Gastrocnemius medialis (tissue), 4 donors: ENCODE results near the gene GLE1. TPM values are rescaled to one million over a fixed set of nuclear protein-coding genes. Genes with fewer than 3 reads are reported as not detected.

Source experiments
- ATAC-seq, 2 donors: fragments of 150-250 bp; one replicate each; pipeline ENCODE4 v1.9.1; 2016
- DNase-seq, 2 donors: peaks; one replicate each; pipeline ENCODE4 v3.0.0-alpha.2; 2019
- H3K27ac ChIP-seq, 4 donors: fragments of 200-600 bp; sonication (generic); 1 replicate in 1 of 4; 2 replicates in 3 of 4; pipeline ENCODE4 v1.5.1; 2016 to 2018; ENCODE audit warnings: mild to moderate bottlenecking in 2 of 4, moderate library complexity in 1 of 4
- H3K27me3 ChIP-seq, 3 donors: fragments of 200-600 bp; sonication (generic) in 2 of 3; 1 replicate in 1 of 3; 2 replicates in 2 of 3; pipeline versions ENCODE4 v1.5.1 to v1.6.0; 2016 to 2019; ENCODE audit warnings: mild to moderate bottlenecking in 1 of 3, moderate library complexity in 1 of 3
- H3K36me3 ChIP-seq, 2 donors: fragments of 200-600 bp; sonication (generic) in 1 of 2; one replicate each; pipeline ENCODE4 v1.5.1; 2017 to 2018
- H3K4me1 ChIP-seq, 2 donors: fragments of 200-600 bp; sonication (generic) in 1 of 2; one replicate each; pipeline ENCODE4 v1.5.1; 2016 to 2017; ENCODE audit warnings: mild to moderate bottlenecking in 2 of 2
- H3K4me3 ChIP-seq, 4 donors: fragments of 200-600 bp; sonication (generic) in 3 of 4; 1 replicate in 1 of 4; 2 replicates in 3 of 4; pipeline ENCODE4 v1.5.1; 2016 to 2019; ENCODE audit warnings: mild to moderate bottlenecking in 2 of 4
- H3K9me3 ChIP-seq, 3 donors: fragments of 200-600 bp; sonication (generic) in 2 of 3; 1 replicate in 1 of 3; 2 replicates in 2 of 3; pipeline ENCODE4 v1.5.1; 2016 to 2019
- POLR2A ChIP-seq, 2 donors: fragments of 450-650 bp; IDR thresholded peaks; one replicate each; pipeline ENCODE4 v1.6.1; 2017; ENCODE audit warnings: antibody characterized with exemption in 2 of 2, mild to moderate bottlenecking in 2 of 2, moderate library complexity in 2 of 2
- in situ Hi-C, 4 donors: fragments of 200-750 bp; cut with MboI; loops; one replicate each; pipeline versions ENCODE4 v1.15.0 to v1.8.0; 2017; ENCODE audit warnings: low sequenced_read_pairs in 4 of 4
- intact Hi-C: fragments of 100-400 bp; cut with DNase I; formaldehyde crosslinking; loops from one replicate; pipeline ENCODE4 v1.15.1; 2023; ENCODE audit warnings: low total_unique reads
- total RNA-seq, 4 donors: library from RNA; depleted of rRNA; stranded (reverse); fragments of >200 nt; gene quantifications; one replicate each; pipeline versions ENCODE4 v1.1.0 to v1.2.3, GENCODE V29; 2016
- TF ChIP-seq, protein P1 (sequence below), 5 experiments: fragments of 450-650 bp in 3 of 5; fragments of 200-600 bp in 2 of 5; sonication (generic) in 2 of 5; IDR thresholded peaks in 4 of 5; conservative IDR thresholded peaks in 1 of 5; 1 replicate in 4 of 5; 2 replicates in 1 of 5; pipeline ENCODE4 v1.5.1; 2016 to 2019; ENCODE audit warnings: antibody characterized with exemption in 5 of 5, mild to moderate bottlenecking in 3 of 5, moderate library complexity in 3 of 5

The GLE1 gene
- total RNA-seq, 4 donors from 2014 or later, result 31.4 to 56.7 (median 32.7) TPM

DNA sequence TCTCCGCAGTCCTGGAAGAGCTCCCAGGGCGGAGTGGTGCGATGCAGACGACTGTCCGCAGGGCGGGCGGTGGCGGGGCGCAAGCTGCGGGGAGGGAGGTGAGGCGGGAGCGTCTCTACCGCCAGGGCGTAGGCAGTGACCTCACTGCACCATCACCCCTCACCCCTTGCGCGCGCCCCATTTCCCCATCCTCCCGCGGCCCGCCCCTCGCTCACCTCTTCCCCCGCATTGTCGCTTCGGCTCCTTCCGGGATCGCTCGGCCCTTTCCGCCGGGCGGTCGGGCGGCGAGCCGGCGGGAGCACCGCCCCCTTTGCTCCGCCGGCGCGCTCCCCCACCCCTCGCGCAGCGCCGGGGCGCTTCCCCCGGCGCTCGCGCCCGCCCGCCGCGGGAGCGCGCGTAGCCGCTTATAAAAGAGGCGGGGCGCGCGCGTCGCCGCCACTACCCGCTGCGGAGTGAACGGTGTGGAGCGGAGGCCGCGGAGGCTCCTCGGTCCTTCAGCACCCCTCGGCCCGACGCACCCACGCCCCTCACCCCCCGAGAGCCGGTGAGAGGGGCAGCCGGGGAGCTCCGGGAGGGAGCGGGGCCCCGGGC is 47.7 kb downstream of the GLE1 start, which contains the start of gene SPTAN1:
TSS of gene SPTAN1 (plus strand) at position 435 of the 591 bp plus-strand sequence. CDS start 14,154 bp downstream, outside the sequence.
- Histone ChIP-seq H3K36me3 (no peaks in the 10 kb centered on the region), H3K9me3 (no peaks in the 10 kb centered on the region), H3K27me3 (no peaks in the 10 kb centered on the region), H3K4me1 (peaks cover 45 to 49% of the 10 kb centered on the region in 2 donors), H3K4me3 (peak within 1 kb of the TSS; percentile 74 to 100 (median 91)), H3K27ac (peak within 1 kb of the TSS; percentile 77 to 97 (median 92))
- in situ Hi-C loops, result no loop called here
- ATAC-seq (peak; percentile 88 to 94), DNase-seq (peak; percentile 69 to 76)
- TF ChIP-seq, protein P1, sequence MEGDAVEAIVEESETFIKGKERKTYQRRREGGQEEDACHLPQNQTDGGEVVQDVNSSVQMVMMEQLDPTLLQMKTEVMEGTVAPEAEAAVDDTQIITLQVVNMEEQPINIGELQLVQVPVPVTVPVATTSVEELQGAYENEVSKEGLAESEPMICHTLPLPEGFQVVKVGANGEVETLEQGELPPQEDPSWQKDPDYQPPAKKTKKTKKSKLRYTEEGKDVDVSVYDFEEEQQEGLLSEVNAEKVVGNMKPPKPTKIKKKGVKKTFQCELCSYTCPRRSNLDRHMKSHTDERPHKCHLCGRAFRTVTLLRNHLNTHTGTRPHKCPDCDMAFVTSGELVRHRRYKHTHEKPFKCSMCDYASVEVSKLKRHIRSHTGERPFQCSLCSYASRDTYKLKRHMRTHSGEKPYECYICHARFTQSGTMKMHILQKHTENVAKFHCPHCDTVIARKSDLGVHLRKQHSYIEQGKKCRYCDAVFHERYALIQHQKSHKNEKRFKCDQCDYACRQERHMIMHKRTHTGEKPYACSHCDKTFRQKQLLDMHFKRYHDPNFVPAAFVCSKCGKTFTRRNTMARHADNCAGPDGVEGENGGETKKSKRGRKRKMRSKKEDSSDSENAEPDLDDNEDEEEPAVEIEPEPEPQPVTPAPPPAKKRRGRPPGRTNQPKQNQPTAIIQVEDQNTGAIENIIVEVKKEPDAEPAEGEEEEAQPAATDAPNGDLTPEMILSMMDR (IDR thresholded peaks at IDR 0.05 in 4 of 5, conservative IDR thresholded peaks at IDR 0.05 in 1 of 5), result peak in 3 of 5 experiments; percentile 17 to 28 (median 26)
- peak; percentile 98 to 99 for TF ChIP-seq POLR2A (IDR thresholded peaks at IDR 0.05)
- intact Hi-C loops, result loop anchor here (1.0 to 5.0 kb wide), 3 partner anchors 50 to 137 kb away; partner anchors contain the start of genes GLE1 and SET

GRCh38 chr9:128552744-128553440 is 48.4 kb downstream of the GLE1 start:
- intact Hi-C loops (loop anchor here (1.0 to 5.0 kb wide), 3 partner anchors 51 to 136 kb away; partner anchors contain the start of genes GLE1 and SET), in situ Hi-C loops (no loop called here)
- Histone ChIP-seq H3K27me3 (no peaks in the 10 kb centered on the region), H3K4me1 (peaks cover 45 to 49% of the 10 kb centered on the region in 2 donors), H3K4me3 (peak overlapping the region; percentile 74 to 100 (median 91)), H3K9me3 (no peaks in the 10 kb centered on the region), H3K27ac (peak overlapping the region; percentile 77 to 97 (median 92)), H3K36me3 (no peaks in the 10 kb centered on the region)
- DNase-seq (peak in 1 of 2 donors; percentile 15), ATAC-seq (peak; percentile 46 to 55)
- TF ChIP-seq POLR2A (IDR thresholded peaks at IDR 0.05), result peak in 1 of 2 donors; percentile 18
- TF ChIP-seq, protein P1 (IDR thresholded peaks at IDR 0.05 in 4 of 5, conservative IDR thresholded peaks at IDR 0.05 in 1 of 5), result no peak

GRCh38 chr9:128553728-128554127 is 49.2 kb downstream of the GLE1 start:
- no peak for ATAC-seq
- H3K36me3 ChIP-seq, result no peaks in the 10 kb centered on the region
- no peak for TF ChIP-seq POLR2A (IDR thresholded peaks at IDR 0.05)
- TF ChIP-seq, protein P1 (IDR thresholded peaks at IDR 0.05 in 4 of 5, conservative IDR thresholded peaks at IDR 0.05 in 1 of 5), result no peak
- in situ Hi-C loops (no loop called here), intact Hi-C loops (loop anchor here (2.0 to 5.0 kb wide), 2 partner anchors 51 to 55 kb away; partner anchors contain the start of gene GLE1)
- peak overlapping the region; percentile 74 to 100 (median 91) for H3K4me3 ChIP-seq
- H3K27ac ChIP-seq, result peak overlapping the region; percentile 77 to 97 (median 92)
- no peak for DNase-seq
- H3K27me3 ChIP-seq, result no peaks in the 10 kb centered on the region
- H3K4me1 ChIP-seq, result peaks cover 50 to 57% of the 10 kb centered on the region in 2 donors
- no peaks in the 10 kb centered on the region for H3K9me3 ChIP-seq

DNA sequence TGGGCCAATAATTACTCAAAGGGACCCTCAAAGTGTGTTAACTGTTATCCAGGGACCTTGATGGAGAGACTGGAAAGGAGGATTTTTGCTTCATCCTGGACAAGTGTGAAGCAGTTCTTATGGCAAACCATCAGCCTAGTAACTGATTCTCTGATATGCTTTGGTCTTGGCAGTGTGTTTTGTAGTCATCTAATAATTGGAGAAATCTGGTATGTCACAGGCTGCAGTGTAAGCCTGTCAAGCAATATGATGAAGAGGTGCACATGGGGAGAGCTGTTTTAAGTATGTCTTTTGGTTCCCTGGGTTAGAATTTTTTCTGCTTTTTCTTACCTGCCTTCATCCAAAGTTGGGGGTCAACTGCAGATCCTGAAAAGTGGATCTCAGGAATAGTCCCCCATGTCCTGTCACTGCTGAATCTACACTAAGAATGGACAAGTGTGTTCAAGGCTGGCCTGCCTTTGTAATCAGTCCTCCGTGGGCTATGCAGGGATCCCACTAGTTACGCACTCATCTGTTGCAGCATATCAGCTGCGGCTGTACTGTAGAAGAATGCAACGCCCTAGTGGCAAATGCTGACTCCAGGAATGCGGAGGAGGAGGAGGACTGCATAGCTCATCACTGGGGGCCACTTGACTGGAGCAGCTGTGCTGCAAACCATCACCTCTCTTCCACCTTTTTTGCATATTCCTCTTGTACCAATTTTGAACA is 49.8 kb downstream of the GLE1 start:
- peak overlapping the region; percentile 12 to 100 (median 84) for H3K4me3 ChIP-seq
- intact Hi-C loops (loop anchor here (5.0 kb wide), 1 partner anchor 52 kb away; the partner anchor contains the start of gene GLE1), in situ Hi-C loops (no loop called here)
- H3K4me1 ChIP-seq, result peaks cover 56 to 63% of the 10 kb centered on the region in 2 donors
- no peaks in the 10 kb centered on the region for H3K27me3 ChIP-seq
- DNase-seq (peak; percentile 4 to 34), ATAC-seq (no peak)
- TF ChIP-seq, protein P1 (IDR thresholded peaks at IDR 0.05 in 4 of 5, conservative IDR thresholded peaks at IDR 0.05 in 1 of 5), result no peak
- no peak for TF ChIP-seq POLR2A (IDR thresholded peaks at IDR 0.05)
- H3K36me3 ChIP-seq, result no peaks in the 10 kb centered on the region
- H3K9me3 ChIP-seq, result no peaks in the 10 kb centered on the region
- peak overlapping the region; percentile 77 to 97 (median 92) for H3K27ac ChIP-seq
